ENCODE measurements around the gene KCNH1. TPM values are rescaled to one million over a fixed set of nuclear protein-coding genes. Genes with fewer than 3 reads are reported as not detected.

Gene KCNH1
- total RNA-seq, 1 donor from 2014 or later = 0.10 TPM

GRCh38 chr1:210853276-210853675 lies 280.7 kb downstream of the KCNH1 start:
- no peak overlapping the region for H3K4me3 Mint-ChIP-seq (ENCODE audit: unreplicated experiment)
- no peak overlapping the region for H3K27ac Mint-ChIP-seq (ENCODE audit: unreplicated experiment)
- no peaks in the 10 kb centered on the region for H3K36me3 Mint-ChIP-seq (ENCODE audit: low read depth, unreplicated experiment)
- no peaks in the 10 kb centered on the region for H3K9me3 Mint-ChIP-seq (ENCODE audit: unreplicated experiment)
- no peaks in the 10 kb centered on the region for H3K27me3 Mint-ChIP-seq (ENCODE audit: unreplicated experiment)
- no peak for TF ChIP-seq CTCF (IDR thresholded peaks at IDR 0.05; ENCODE audit: unreplicated experiment)
- no peaks in the 10 kb centered on the region for H3K4me1 Mint-ChIP-seq (ENCODE audit: unreplicated experiment)
- DNase-seq (ENCODE audit: low spot score) = no peak

GRCh38 chr1:210850556-210850955 lies 283.4 kb downstream of the KCNH1 start:
- no peak for DNase-seq (ENCODE audit: low spot score)
- H3K9me3 Mint-ChIP-seq (ENCODE audit: unreplicated experiment) = no peaks in the 10 kb centered on the region
- H3K4me3 Mint-ChIP-seq (ENCODE audit: unreplicated experiment) = no peak overlapping the region
- no peak for TF ChIP-seq CTCF (IDR thresholded peaks at IDR 0.05; ENCODE audit: unreplicated experiment)
- no peaks in the 10 kb centered on the region for H3K27me3 Mint-ChIP-seq (ENCODE audit: unreplicated experiment)
- no peaks in the 10 kb centered on the region for H3K36me3 Mint-ChIP-seq (ENCODE audit: low read depth, unreplicated experiment)
- H3K27ac Mint-ChIP-seq (ENCODE audit: unreplicated experiment) = no peak overlapping the region
- H3K4me1 Mint-ChIP-seq (ENCODE audit: unreplicated experiment) = no peaks in the 10 kb centered on the region

GRCh38 chr1:210848474-210848873 lies 285.5 kb downstream of the KCNH1 start:
- H3K27me3 Mint-ChIP-seq (ENCODE audit: unreplicated experiment) = no peaks in the 10 kb centered on the region
- no peaks in the 10 kb centered on the region for H3K36me3 Mint-ChIP-seq (ENCODE audit: low read depth, unreplicated experiment)
- no peak for DNase-seq (ENCODE audit: low spot score)
- no peaks in the 10 kb centered on the region for H3K9me3 Mint-ChIP-seq (ENCODE audit: unreplicated experiment)
- no peak overlapping the region for H3K4me3 Mint-ChIP-seq (ENCODE audit: unreplicated experiment)
- TF ChIP-seq CTCF (IDR thresholded peaks at IDR 0.05; ENCODE audit: unreplicated experiment) = no peak
- H3K27ac Mint-ChIP-seq (ENCODE audit: unreplicated experiment) = no peak overlapping the region
- no peaks in the 10 kb centered on the region for H3K4me1 Mint-ChIP-seq (ENCODE audit: unreplicated experiment)

- no peak for TF ChIP-seq CTCF (IDR thresholded peaks at IDR 0.05; ENCODE audit: unreplicated experiment)
- H3K4me3 Mint-ChIP-seq (ENCODE audit: unreplicated experiment) = no peak overlapping the region
- H3K27ac Mint-ChIP-seq (ENCODE audit: unreplicated experiment) = no peak overlapping the region
- H3K4me1 Mint-ChIP-seq (ENCODE audit: unreplicated experiment) = no peaks in the 10 kb centered on the region
- H3K27me3 Mint-ChIP-seq (ENCODE audit: unreplicated experiment) = no peaks in the 10 kb centered on the region
- no peaks in the 10 kb centered on the region for H3K9me3 Mint-ChIP-seq (ENCODE audit: unreplicated experiment)
- H3K36me3 Mint-ChIP-seq (ENCODE audit: low read depth, unreplicated experiment) = no peaks in the 10 kb centered on the region
- no peak for DNase-seq (ENCODE audit: low spot score)
These were observed 291.9 kb downstream of the KCNH1 start for GRCh38 chr1:210841926-210842625.

All from endothelial cell (in vitro differentiated cells).